ENCODE results near the gene TBL1XR1.

The TBL1XR1 gene

DNA sequence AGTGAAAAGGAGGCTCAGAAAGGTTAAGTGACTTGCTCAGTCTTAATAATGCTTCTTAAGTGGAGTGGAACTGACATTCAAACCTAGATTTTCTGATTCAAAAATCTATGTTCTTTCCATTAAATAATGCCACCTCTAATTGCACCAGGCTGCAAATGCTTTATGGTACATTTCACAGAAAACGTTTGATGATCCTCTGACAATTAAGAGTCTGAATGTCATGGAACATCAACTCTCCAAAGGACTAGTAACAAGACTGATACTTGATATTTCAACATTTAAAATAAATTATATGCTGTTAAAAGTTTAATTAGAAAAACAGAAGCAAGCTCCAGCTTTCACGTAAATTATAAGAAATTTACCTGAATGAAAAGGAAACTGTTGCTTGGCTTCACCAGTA lies 151.5 kb downstream of the TBL1XR1 start:
- Histone ChIP-seq H3K9me2 (replicated peaks; ENCODE audit: insufficient read depth, low read length) (no peaks in the 10 kb centered on the region), H3K79me2 (ENCODE audit: insufficient read depth, low read length) (peaks cover 26% of the 10 kb centered on the region), H2AFZ (ENCODE audit: low read depth, low read length, severe bottlenecking) (no peak overlapping the region), H3K36me3 (ENCODE audit: low read length) (peaks cover 93% of the 10 kb centered on the region), H3K9me3 (ENCODE audit: insufficient read depth, low read length) (no peaks in the 10 kb centered on the region), H3K4me2 (ENCODE audit: low read depth, low read length, poor library complexity, severe bottlenecking) (no peak overlapping the region), H3K27me3 (ENCODE audit: low read length) (no peaks in the 10 kb centered on the region), H4K20me1 (ENCODE audit: low read depth, low read length) (no peaks in the 10 kb centered on the region), H3K4me3 (ENCODE audit: insufficient read depth, low read length, poor library complexity, severe bottlenecking) (no peak overlapping the region), H3K9ac (ENCODE audit: low read length) (no peak overlapping the region), H3F3A (ENCODE audit: insufficient read depth) (peaks cover 68% of the 10 kb centered on the region), H3K27ac (ENCODE audit: low read depth, low read length) (no peak overlapping the region)
- TF ChIP-seq, protein P1, sequence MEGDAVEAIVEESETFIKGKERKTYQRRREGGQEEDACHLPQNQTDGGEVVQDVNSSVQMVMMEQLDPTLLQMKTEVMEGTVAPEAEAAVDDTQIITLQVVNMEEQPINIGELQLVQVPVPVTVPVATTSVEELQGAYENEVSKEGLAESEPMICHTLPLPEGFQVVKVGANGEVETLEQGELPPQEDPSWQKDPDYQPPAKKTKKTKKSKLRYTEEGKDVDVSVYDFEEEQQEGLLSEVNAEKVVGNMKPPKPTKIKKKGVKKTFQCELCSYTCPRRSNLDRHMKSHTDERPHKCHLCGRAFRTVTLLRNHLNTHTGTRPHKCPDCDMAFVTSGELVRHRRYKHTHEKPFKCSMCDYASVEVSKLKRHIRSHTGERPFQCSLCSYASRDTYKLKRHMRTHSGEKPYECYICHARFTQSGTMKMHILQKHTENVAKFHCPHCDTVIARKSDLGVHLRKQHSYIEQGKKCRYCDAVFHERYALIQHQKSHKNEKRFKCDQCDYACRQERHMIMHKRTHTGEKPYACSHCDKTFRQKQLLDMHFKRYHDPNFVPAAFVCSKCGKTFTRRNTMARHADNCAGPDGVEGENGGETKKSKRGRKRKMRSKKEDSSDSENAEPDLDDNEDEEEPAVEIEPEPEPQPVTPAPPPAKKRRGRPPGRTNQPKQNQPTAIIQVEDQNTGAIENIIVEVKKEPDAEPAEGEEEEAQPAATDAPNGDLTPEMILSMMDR (IDR thresholded peaks at IDR 0.05; ENCODE audit: insufficient read depth, low read length, poor library complexity, severe bottlenecking) = no peak
- no peak for TF ChIP-seq EZH2phosphoT487 (conservative IDR thresholded peaks at IDR 0.05; ENCODE audit: low read length)

DNA sequence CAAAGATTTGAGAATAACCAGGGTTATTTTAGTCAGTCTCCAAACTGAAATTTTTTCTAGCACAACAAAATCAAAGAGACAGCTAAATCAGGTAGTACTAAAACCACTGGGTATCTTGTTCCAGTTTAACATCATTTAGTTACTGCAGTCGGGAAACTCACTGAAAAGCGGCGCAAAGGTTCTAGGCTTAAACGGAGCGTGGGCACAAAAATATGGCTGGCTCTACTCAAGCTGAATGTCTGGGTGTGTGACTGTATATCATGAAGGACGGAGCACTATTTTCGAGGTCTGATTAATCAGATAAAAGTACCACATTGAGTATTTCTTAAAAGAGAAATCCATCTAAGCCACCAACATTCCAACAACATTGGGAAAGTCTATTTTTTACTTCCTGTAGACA lies 152.1 kb downstream of the TBL1XR1 start:
- H3K4me2 ChIP-seq (ENCODE audit: low read depth, low read length, poor library complexity, severe bottlenecking) = no peak overlapping the region
- H4K20me1 ChIP-seq (ENCODE audit: low read depth, low read length) = no peaks in the 10 kb centered on the region
- H3K9ac ChIP-seq (ENCODE audit: low read length) = no peak overlapping the region
- peaks cover 94% of the 10 kb centered on the region for H3K36me3 ChIP-seq (ENCODE audit: low read length)
- no peaks in the 10 kb centered on the region for H3K27me3 ChIP-seq (ENCODE audit: low read length)
- no peak overlapping the region for H2AFZ ChIP-seq (ENCODE audit: low read depth, low read length, severe bottlenecking)
- TF ChIP-seq, protein P1 (IDR thresholded peaks at IDR 0.05; ENCODE audit: insufficient read depth, low read length, poor library complexity, severe bottlenecking) = no peak
- no peak for TF ChIP-seq EZH2phosphoT487 (conservative IDR thresholded peaks at IDR 0.05; ENCODE audit: low read length)
- H3K79me2 ChIP-seq (ENCODE audit: insufficient read depth, low read length) = peaks cover 21% of the 10 kb centered on the region
- H3K9me2 ChIP-seq (replicated peaks; ENCODE audit: insufficient read depth, low read length) = no peaks in the 10 kb centered on the region
- no peaks in the 10 kb centered on the region for H3K9me3 ChIP-seq (ENCODE audit: insufficient read depth, low read length)
- H3K4me3 ChIP-seq (ENCODE audit: insufficient read depth, low read length, poor library complexity, severe bottlenecking) = no peak overlapping the region
- peaks cover 63% of the 10 kb centered on the region; the same call in 1 of the 2 replicates for H3F3A ChIP-seq (ENCODE audit: insufficient read depth)
- H3K27ac ChIP-seq (ENCODE audit: low read depth, low read length) = no peak overlapping the region

DNA sequence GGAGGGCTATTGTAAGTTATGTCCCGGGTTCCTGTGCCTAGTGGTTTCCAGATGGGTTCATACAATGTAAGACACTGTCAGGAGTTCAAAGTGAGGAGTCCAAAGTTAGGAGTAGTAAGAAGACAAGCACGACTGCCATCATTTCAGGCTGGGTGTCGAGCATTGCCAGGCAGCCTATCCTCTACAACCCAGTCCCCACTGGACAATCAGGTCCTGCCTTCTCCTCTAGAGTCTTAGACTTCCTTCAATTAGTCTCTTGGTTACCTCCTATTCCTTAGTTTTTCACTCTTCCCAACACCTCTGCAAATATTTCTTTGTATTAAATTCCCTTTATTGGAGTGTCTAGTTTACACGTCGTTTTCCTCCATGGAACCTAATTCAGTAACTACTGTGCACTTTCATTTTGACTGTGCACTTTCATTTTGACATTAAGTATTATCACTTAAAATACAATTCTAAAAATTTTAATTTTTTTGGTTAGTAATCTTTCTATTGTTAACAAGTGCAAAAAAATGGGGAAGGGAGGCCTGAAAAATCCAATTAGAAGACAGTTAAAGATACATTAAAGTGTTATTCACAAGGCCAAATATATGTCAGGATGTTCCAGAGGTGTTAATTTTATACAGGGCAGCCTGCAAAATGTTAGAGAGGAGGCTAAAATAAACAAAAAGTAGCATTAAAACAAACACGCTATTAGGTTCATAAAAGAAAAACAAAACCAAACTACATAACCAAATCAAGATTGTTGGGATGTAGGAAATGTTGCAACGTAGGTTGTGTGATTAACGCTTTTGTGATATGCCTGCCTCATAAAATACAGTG lies 155.3 kb downstream of the TBL1XR1 start:
- H3K9me3 ChIP-seq (ENCODE audit: insufficient read depth, low read length) = no peaks in the 10 kb centered on the region
- peaks cover 91% of the 10 kb centered on the region for H3K36me3 ChIP-seq (ENCODE audit: low read length)
- H3K9me2 ChIP-seq (replicated peaks; ENCODE audit: insufficient read depth, low read length) = no peaks in the 10 kb centered on the region
- peaks cover 51% of the 10 kb centered on the region for H3F3A ChIP-seq (ENCODE audit: insufficient read depth)
- TF ChIP-seq, protein P1 (IDR thresholded peaks at IDR 0.05; ENCODE audit: insufficient read depth, low read length, poor library complexity, severe bottlenecking) = no peak
- no peak for TF ChIP-seq EZH2phosphoT487 (conservative IDR thresholded peaks at IDR 0.05; ENCODE audit: low read length)
- no peak overlapping the region for H2AFZ ChIP-seq (ENCODE audit: low read depth, low read length, severe bottlenecking)
- H3K27me3 ChIP-seq (ENCODE audit: low read length) = no peaks in the 10 kb centered on the region
- no peak overlapping the region for H3K4me3 ChIP-seq (ENCODE audit: insufficient read depth, low read length, poor library complexity, severe bottlenecking)
- peaks cover 11% of the 10 kb centered on the region; the same call in 1 of the 2 replicates for H3K79me2 ChIP-seq (ENCODE audit: insufficient read depth, low read length)
- H3K27ac ChIP-seq (ENCODE audit: low read depth, low read length) = no peak overlapping the region
- H4K20me1 ChIP-seq (ENCODE audit: low read depth, low read length) = no peaks in the 10 kb centered on the region
- no peak overlapping the region for H3K9ac ChIP-seq (ENCODE audit: low read length)
- no peak overlapping the region for H3K4me2 ChIP-seq (ENCODE audit: low read depth, low read length, poor library complexity, severe bottlenecking)
